Prostate gland (tissue), 2 donors: ENCODE data around the gene SYT14. TPM values are rescaled to one million over a fixed set of nuclear protein-coding genes. Genes with fewer than 3 reads are reported as not detected.
"Not testable (repeated sequence)": the region's sequence is repeated elsewhere in the genome, so short reads cannot be mapped to it uniquely, and the experiment has no call there.

Source experiments
- DNase-seq: peaks from one replicate; pipeline ENCODE4 v3.0.0-alpha.2; 2019; ENCODE audit warnings: low spot score
- H3K27ac ChIP-seq, 2 donors: fragments of 200-600 bp; sonication (generic); 2 replicates each; pipeline ENCODE4 v1.5.1; 2017 to 2019
- H3K27me3 ChIP-seq: fragments of 200-600 bp; sonication (generic); replicated peaks from 2 replicates; pipeline ENCODE4 v1.5.1; 2019; ENCODE audit not compliant: insufficient read depth
- H3K36me3 ChIP-seq, 2 donors: fragments of 200-600 bp; sonication (generic); 1 replicate in 1 of 2; 2 replicates in 1 of 2; pipeline versions ENCODE4 v1.5.1 to v1.8.1; 2017 to 2019
- H3K4me1 ChIP-seq: fragments of 200-600 bp; sonication (generic); replicated peaks from 2 replicates; pipeline ENCODE4 v1.5.1; 2019
- H3K4me3 ChIP-seq, 2 donors: fragments of 200-600 bp; sonication (generic); 2 replicates each; pipeline ENCODE4 v1.5.1; 2017 to 2019
- H3K9me3 ChIP-seq: fragments of 200-600 bp; sonication (generic); 2 replicates; pipeline ENCODE4 v1.5.1; 2017
- POLR2A ChIP-seq: fragments of 450-650 bp; IDR thresholded peaks from one replicate; pipeline ENCODE4 v1.6.1; 2016; ENCODE audit warnings: antibody characterized with exemption, mild to moderate bottlenecking
- POLR2AphosphoS5 ChIP-seq: sonication (generic); formaldehyde crosslinking; IDR thresholded peaks from one replicate; pipeline ENCODE4 v1.6.1; 2017; ENCODE audit warnings: antibody characterized with exemption
- WGBS: methylation state at CpG from one replicate; pipeline ENCODE4 v1.1.5; 2018; 5-methylcytosine and 5-hydroxymethylcytosine counted together
- intact Hi-C: fragments of 100-400 bp; cut with DNase I; formaldehyde crosslinking; loops from one replicate; pipeline ENCODE4 v1.14.2; 2022
- total RNA-seq, 2 donors: library from RNA; depleted of rRNA; stranded (reverse); fragments of >200 nt; gene quantifications; one replicate each; pipeline ENCODE4 v1.1.0, GENCODE V29; 2016
- TF ChIP-seq, protein P1 (sequence below), 4 experiments: fragments of 200-600 bp in 2 of 4; fragments of 450-650 bp in 2 of 4; sonication (generic) in 2 of 4; IDR thresholded peaks; 1 replicate in 3 of 4; 2 replicates in 1 of 4; pipeline ENCODE4 v1.5.1; 2016 to 2019; ENCODE audit warnings: antibody characterized with exemption in 4 of 4, mild to moderate bottlenecking in 2 of 4, moderate library complexity in 2 of 4

SYT14 gene
- total RNA-seq, 2 donors from 2014 or later = 0.41 to 6.0 TPM

DNA sequence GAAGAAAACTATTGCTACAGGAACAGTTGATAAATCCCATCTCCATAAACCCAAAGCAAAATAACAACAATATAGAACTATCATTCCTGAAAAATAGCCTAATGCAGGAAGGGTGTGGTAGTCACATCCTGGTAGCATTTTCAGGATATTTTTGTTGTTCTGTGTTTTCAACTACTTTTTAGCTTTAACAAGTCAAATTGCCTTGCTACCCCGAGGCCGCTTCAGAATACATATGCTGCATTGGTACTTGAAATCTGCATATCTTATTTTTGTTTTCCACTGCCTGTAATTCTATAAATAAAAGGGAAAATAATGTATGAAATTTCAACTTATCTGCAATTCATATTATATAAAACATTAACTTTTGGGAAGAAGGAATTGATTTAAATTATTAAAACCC, 36.8 kb upstream of the SYT14 start:
- WGBS = 90% methylated on average over 2 of the region's 2 CpGs
- Histone ChIP-seq H3K4me3 (no peak overlapping the region), H3K27ac (no peak overlapping the region), H3K9me3 (no peaks in the 10 kb centered on the region), H3K36me3 (no peaks in the 10 kb centered on the region), H3K27me3 (no peaks in the 10 kb centered on the region), H3K4me1 (no peaks in the 10 kb centered on the region)
- DNase-seq = no peak
- intact Hi-C loops = no loop called here
- TF ChIP-seq, protein P1, sequence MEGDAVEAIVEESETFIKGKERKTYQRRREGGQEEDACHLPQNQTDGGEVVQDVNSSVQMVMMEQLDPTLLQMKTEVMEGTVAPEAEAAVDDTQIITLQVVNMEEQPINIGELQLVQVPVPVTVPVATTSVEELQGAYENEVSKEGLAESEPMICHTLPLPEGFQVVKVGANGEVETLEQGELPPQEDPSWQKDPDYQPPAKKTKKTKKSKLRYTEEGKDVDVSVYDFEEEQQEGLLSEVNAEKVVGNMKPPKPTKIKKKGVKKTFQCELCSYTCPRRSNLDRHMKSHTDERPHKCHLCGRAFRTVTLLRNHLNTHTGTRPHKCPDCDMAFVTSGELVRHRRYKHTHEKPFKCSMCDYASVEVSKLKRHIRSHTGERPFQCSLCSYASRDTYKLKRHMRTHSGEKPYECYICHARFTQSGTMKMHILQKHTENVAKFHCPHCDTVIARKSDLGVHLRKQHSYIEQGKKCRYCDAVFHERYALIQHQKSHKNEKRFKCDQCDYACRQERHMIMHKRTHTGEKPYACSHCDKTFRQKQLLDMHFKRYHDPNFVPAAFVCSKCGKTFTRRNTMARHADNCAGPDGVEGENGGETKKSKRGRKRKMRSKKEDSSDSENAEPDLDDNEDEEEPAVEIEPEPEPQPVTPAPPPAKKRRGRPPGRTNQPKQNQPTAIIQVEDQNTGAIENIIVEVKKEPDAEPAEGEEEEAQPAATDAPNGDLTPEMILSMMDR (IDR thresholded peaks at IDR 0.05) = no peak
- TF ChIP-seq POLR2A = no peak

DNA sequence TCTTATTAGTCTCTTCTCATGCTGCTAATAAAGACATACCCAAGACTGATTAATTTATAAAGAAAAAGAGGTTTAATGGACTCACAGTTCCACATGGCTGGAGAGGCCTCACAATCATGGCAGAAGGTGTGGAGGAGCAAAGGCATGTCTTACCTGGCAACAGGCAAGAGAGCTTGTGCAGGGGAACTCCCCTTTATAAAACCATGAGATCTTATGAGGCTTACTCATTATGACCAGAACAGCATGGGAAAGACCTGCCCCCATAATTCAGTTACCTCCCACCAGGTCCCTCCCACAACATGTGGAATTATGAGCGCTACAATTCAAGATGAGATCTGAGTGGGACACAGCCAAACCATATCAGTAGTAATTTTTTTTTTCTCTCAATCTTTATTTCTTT, 33.2 kb upstream of the SYT14 start:
- H3K27ac ChIP-seq, H3K36me3 ChIP-seq, intact Hi-C loops, H3K4me3 ChIP-seq, DNase-seq, H3K4me1 ChIP-seq, H3K9me3 ChIP-seq, H3K27me3 ChIP-seq: not testable (repeated sequence)
- WGBS = 94% methylated on average over 1 of the region's 1 CpG

DNA sequence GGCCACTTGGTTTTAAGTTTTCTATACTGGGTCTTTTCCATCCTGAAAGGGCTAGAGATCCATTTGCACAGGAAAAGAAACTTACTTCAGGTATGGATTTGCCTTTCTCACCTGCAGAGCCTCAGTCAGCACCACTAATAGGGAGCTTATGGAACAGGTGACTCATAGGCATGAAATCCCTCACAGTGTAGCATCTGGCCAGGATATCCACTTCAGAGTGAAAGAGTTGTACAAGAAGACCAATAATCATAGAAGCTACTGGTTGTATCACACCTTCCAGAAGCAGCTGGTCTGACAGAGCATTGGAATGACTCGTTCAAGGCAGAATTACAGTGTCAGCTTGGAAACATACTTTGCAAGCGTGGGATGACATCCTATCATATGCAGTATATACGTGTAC, 26.3 kb upstream of the SYT14 start:
- no peaks in the 10 kb centered on the region for H3K9me3 ChIP-seq
- 93% methylated on average over 3 of the region's 3 CpGs for WGBS
- no peak for DNase-seq
- H3K4me1 ChIP-seq = no peaks in the 10 kb centered on the region
- no peaks in the 10 kb centered on the region for H3K36me3 ChIP-seq
- TF ChIP-seq, protein P1 (IDR thresholded peaks at IDR 0.05) = no peak
- TF ChIP-seq POLR2AphosphoS5 = no peak
- no peak for TF ChIP-seq POLR2A
- H3K27ac ChIP-seq = no peak overlapping the region
- intact Hi-C loops = no loop called here
- H3K27me3 ChIP-seq = no peaks in the 10 kb centered on the region
- H3K4me3 ChIP-seq = no peak overlapping the region

DNA sequence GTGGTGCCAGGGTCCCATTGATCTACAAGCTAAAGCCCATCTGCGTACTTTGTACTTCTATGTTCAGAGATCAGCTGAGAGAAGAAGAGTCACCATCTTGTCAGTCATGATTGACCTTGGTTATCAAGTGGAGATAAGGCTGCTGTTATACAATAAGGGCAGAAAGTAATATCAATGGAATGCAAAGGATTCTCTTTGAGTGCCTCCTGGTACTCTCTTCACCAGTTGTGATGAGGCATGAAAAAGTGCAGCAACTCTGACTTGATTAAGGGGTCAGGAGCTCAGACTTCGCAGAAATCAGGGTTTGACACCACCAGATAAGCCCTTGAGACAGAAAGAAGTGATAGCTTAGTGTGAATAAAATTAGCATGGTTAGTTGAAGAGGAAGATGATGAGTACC, 25.7 kb upstream of the SYT14 start:
- 95% methylated on average over 2 of the region's 2 CpGs for WGBS
- H3K36me3 ChIP-seq = no peaks in the 10 kb centered on the region
- H3K4me1 ChIP-seq = no peaks in the 10 kb centered on the region
- no peak overlapping the region for H3K27ac ChIP-seq
- intact Hi-C loops = no loop called here
- H3K4me3 ChIP-seq = no peak overlapping the region
- no peaks in the 10 kb centered on the region for H3K9me3 ChIP-seq
- TF ChIP-seq POLR2A (no peak), POLR2AphosphoS5 (no peak)
- TF ChIP-seq, protein P1 (IDR thresholded peaks at IDR 0.05) = no peak
- no peak for DNase-seq
- H3K27me3 ChIP-seq = no peaks in the 10 kb centered on the region

DNA sequence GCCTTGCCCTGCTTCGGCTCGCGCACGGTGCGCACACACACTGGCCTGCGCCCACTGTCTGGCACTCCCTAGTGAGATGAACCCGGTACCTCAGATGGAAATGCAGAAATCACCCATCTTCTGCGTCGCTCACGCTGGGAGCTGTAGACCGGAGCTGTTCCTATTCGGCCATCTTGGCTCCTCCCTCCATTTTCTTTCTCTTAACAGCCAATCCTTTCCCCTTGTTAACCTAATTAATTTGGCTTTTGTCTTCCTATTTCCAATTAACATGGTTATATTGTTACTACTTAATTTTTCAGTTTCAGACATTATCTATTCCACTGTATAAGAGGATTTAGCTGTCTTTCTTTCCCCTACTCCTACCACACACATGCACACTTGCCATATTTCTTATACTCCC, 18.4 kb upstream of the SYT14 start:
- DNase-seq, H3K4me3 ChIP-seq, H3K27ac ChIP-seq, H3K36me3 ChIP-seq, H3K9me3 ChIP-seq, H3K4me1 ChIP-seq, H3K27me3 ChIP-seq, intact Hi-C loops: not testable (repeated sequence)
- 98% methylated on average over 11 of the region's 12 CpGs for WGBS

DNA sequence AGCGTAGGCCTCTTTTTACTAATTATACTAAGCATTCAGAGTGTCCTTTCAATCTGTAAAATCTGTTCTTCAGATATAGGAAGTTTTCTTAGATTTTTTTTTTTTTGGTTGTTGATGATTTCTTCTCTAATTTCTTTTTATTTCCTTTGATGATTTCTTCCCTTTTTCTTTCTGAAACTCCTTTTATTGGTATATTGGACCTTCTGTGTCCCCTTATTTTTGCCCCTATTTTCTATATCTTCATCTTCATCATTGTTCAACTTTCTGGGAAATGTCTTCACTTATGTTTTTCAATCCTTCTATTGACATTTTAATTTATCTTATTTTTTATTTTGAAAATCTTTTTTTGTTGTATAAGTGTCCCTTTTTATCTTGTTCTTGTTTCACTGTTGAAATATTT, 17.2 kb upstream of the SYT14 start:
- H3K4me1 ChIP-seq = no peaks in the 10 kb centered on the region
- no peaks in the 10 kb centered on the region for H3K27me3 ChIP-seq
- H3K27ac ChIP-seq = no peak overlapping the region
- 98% methylated on average over 1 of the region's 1 CpG for WGBS
- intact Hi-C loops = no loop called here
- TF ChIP-seq POLR2A = no peak
- TF ChIP-seq, protein P1 (IDR thresholded peaks at IDR 0.05) = no peak
- TF ChIP-seq POLR2AphosphoS5 = no peak
- DNase-seq = no peak
- no peaks in the 10 kb centered on the region for H3K9me3 ChIP-seq
- no peak overlapping the region for H3K4me3 ChIP-seq
- no peaks in the 10 kb centered on the region for H3K36me3 ChIP-seq
